IMR-90 (cell line): Measurements from ENCODE around the gene HMGB3. TPM values are rescaled to one million over a fixed set of nuclear protein-coding genes. Genes with fewer than 3 reads are reported as not detected.

ENCODE experiments used
- ATAC-seq: fragments of 200-7000 bp; cut with Tn5 transposase; 2 replicates; pipeline ENCODE4 v1.9.1; 2020; ENCODE audit warnings: low read depth, mild to moderate bottlenecking, moderate library complexity
- BruUV-seq: library from RNA; stranded (reverse); fragments of 400-500 nt; replicated peaks from 2 replicates; lab custom pipeline; 2021; lab: Mats Ljungman, UMichigan
- CTCF ChIA-PET: fragments of 300-600 bp; formaldehyde crosslinking; extraction: SDS; loops from one replicate; lab custom pipeline; 2021; ENCODE audit warnings: antibody characterized with exemption; lab: Yijun Ruan, JAX
- POLR2A ChIA-PET: fragments of 300-600 bp; sonication (Branson Sonifier 250); formaldehyde crosslinking; loops from one replicate; lab custom pipeline; 2022; ENCODE audit warnings: antibody characterized with exemption; ENCODE audit not compliant: unreplicated experiment; lab: Charles Lee
- DNase-seq: peaks from one replicate; pipeline ENCODE4 v3.0.0; 2013
- H2AFZ ChIP-seq: replicated peaks from 2 replicates; pipeline ENCODE3; 2013; ENCODE audit warnings: low read length, mild to moderate bottlenecking; ENCODE audit not compliant: poor library complexity
- H2AK5ac ChIP-seq: 2 replicates; pipeline ENCODE4 v1.6.1; 2013; ENCODE audit warnings: low read depth, low read length, inconsistent platforms
- H2AK9ac ChIP-seq: replicated peaks from 2 replicates; pipeline ENCODE3; 2013; ENCODE audit warnings: mild to moderate bottlenecking, low read depth, low read length, moderate library complexity; ENCODE audit not compliant: poor library complexity
- H2BK120ac ChIP-seq: 2 replicates; pipeline ENCODE4 v1.6.1; 2013; ENCODE audit warnings: low read depth, low read length, inconsistent platforms
- H2BK15ac ChIP-seq: 3 replicates; pipeline ENCODE4 v1.6.1; 2013; ENCODE audit warnings: low read depth, low read length, inconsistent platforms
- H2BK20ac ChIP-seq: 2 replicates; pipeline ENCODE4 v1.6.1; 2013; ENCODE audit warnings: low read depth, mild to moderate bottlenecking, inconsistent platforms, low read length, moderate library complexity
- H2BK5ac ChIP-seq: 2 replicates; pipeline ENCODE4 v1.6.1; 2013; ENCODE audit warnings: mild to moderate bottlenecking, low read depth, low read length, inconsistent platforms; ENCODE audit not compliant: poor library complexity, severe bottlenecking
- H3K14ac ChIP-seq: replicated peaks from 2 replicates; pipeline ENCODE4 v1.6.1; 2013; ENCODE audit warnings: low read depth, low read length, inconsistent platforms
- H3K18ac ChIP-seq: 2 replicates; pipeline ENCODE4 v1.6.1; 2013; ENCODE audit warnings: low read depth, low read length, control low read depth
- H3K23ac ChIP-seq: 2 replicates; pipeline ENCODE4 v1.6.1; 2013; ENCODE audit warnings: low read depth, low read length, inconsistent platforms
- H3K27ac ChIP-seq: 2 replicates; pipeline ENCODE4 v1.5.1; 2013; ENCODE audit warnings: mild to moderate bottlenecking, control low read depth, low read length; ENCODE audit not compliant: insufficient read depth
- H3K27me3 ChIP-seq: 2 replicates; pipeline ENCODE4 v1.6.1; 2013; ENCODE audit warnings: low read length; ENCODE audit not compliant: control insufficient read depth, insufficient read depth
- H3K36me3 ChIP-seq: 2 replicates; pipeline ENCODE4 v1.6.1; 2013; ENCODE audit warnings: low read length, mixed read lengths; ENCODE audit not compliant: control insufficient read depth, insufficient read depth
- H3K4ac ChIP-seq: 2 replicates; pipeline ENCODE4 v1.6.1; 2013; ENCODE audit warnings: low read depth, low read length, inconsistent platforms
- H3K4me1 ChIP-seq: 2 replicates; pipeline ENCODE4 v1.6.1; 2013; ENCODE audit warnings: low read length, mixed read lengths; ENCODE audit not compliant: control insufficient read depth, insufficient read depth
- H3K4me2 ChIP-seq: 2 replicates; pipeline ENCODE4 v1.6.1; 2013; ENCODE audit warnings: low read depth, mild to moderate bottlenecking, control low read depth, low read length, moderate library complexity
- H3K4me3 ChIP-seq: 2 replicates; pipeline ENCODE4 v1.5.1; 2013; ENCODE audit warnings: low read depth, mild to moderate bottlenecking, control low read depth, low read length, moderate library complexity; ENCODE audit not compliant: insufficient read depth
- H3K56ac ChIP-seq: 2 replicates; pipeline ENCODE4 v1.6.1; 2013; ENCODE audit warnings: low read length, inconsistent platforms; ENCODE audit not compliant: insufficient read depth; ENCODE audit errors: extremely low read depth
- H3K79me1 ChIP-seq, 2 experiments: 2 replicates each; pipeline ENCODE4 v1.6.1; 2013; ENCODE audit warnings: low read length in 2 of 2, inconsistent platforms in 1 of 2, low read depth in 1 of 2
- H3K9ac ChIP-seq: 2 replicates; pipeline ENCODE4 v1.6.1; 2013; ENCODE audit warnings: low read depth, low read length, control low read depth
- H3K9me1 ChIP-seq: 2 replicates; pipeline ENCODE4 v1.6.1; 2013; ENCODE audit warnings: low read length, inconsistent platforms; ENCODE audit not compliant: insufficient read depth
- H3K9me3 ChIP-seq: 2 replicates; pipeline ENCODE4 v1.6.1; 2013; ENCODE audit warnings: low read length; ENCODE audit not compliant: control insufficient read depth, insufficient read depth
- H4K20me1 ChIP-seq: 2 replicates; pipeline ENCODE4 v1.6.1; 2013; ENCODE audit warnings: low read length, inconsistent platforms; ENCODE audit not compliant: insufficient read depth
- H4K5ac ChIP-seq: 2 replicates; pipeline ENCODE4 v1.6.1; 2013; ENCODE audit warnings: mild to moderate bottlenecking, low read depth, low read length, control low read depth
- H4K8ac ChIP-seq, 2 experiments: 2 replicates each; pipeline ENCODE4 v1.6.1; 2013; ENCODE audit warnings: low read depth in 2 of 2, low read length in 2 of 2, control low read depth in 1 of 2, inconsistent platforms in 1 of 2
- H4K91ac ChIP-seq: 2 replicates; pipeline ENCODE4 v1.6.1; 2013; ENCODE audit warnings: low read depth, low read length, inconsistent platforms; ENCODE audit not compliant: insufficient read depth
- BHLHE40 ChIP-seq: fragments of 150-350 bp; IDR thresholded peaks from 2 replicates; pipeline ENCODE4 v1.6.1; 2016; ENCODE audit warnings: mild to moderate bottlenecking, low read depth, low read length
- CTCF ChIP-seq: conservative IDR thresholded peaks from 2 replicates; pipeline ENCODE4 v1.5.1; 2012; ENCODE audit warnings: mild to moderate bottlenecking, low read depth, low read length, improper control_type of control experiment
- FOS ChIP-seq: fragments of 150-350 bp; IDR thresholded peaks from 2 replicates; pipeline ENCODE4 v1.6.1; 2016; ENCODE audit warnings: low read depth, low read length
- MAFK ChIP-seq: IDR thresholded peaks from 2 replicates; pipeline ENCODE4 v1.6.1; 2012; ENCODE audit warnings: low read depth, low read length, improper control_type of control experiment
- RAD21 ChIP-seq: IDR thresholded peaks from 2 replicates; pipeline ENCODE4 v1.6.1; 2012; ENCODE audit warnings: low read length, improper control_type of control experiment
- RFX5 ChIP-seq: IDR thresholded peaks from 2 replicates; pipeline ENCODE4 v1.8.0; 2012; ENCODE audit warnings: low read depth, mild to moderate bottlenecking, low read length, moderate library complexity
- SMC3 ChIP-seq: fragments of 150-350 bp; IDR thresholded peaks from 2 replicates; pipeline ENCODE4 v1.6.1; 2016; ENCODE audit warnings: low read depth, mild to moderate bottlenecking, antibody characterized with exemption, low read length, moderate library complexity
- USF2 ChIP-seq: fragments of 150-350 bp; IDR thresholded peaks from 2 replicates; pipeline ENCODE4 v1.6.1; 2017; ENCODE audit warnings: mild to moderate bottlenecking, antibody characterized with exemption, low read length, low read depth
- WGBS, 2 experiments: methylation state at CpG; one replicate each; pipeline versions ENCODE4 v1.1.5 to v1.1.7; 2013; ENCODE audit warnings: missing lambda C conversion rate in 2 of 2; ENCODE audit not compliant: insufficient read length in 1 of 2; ENCODE audit errors: extremely low coverage in 2 of 2; 5-methylcytosine and 5-hydroxymethylcytosine counted together
- dilution Hi-C: fragments of 300-500 bp; cut with HindIII; formaldehyde crosslinking; loops from one replicate; pipeline ENCODE4 v1.14.3; 2018; ENCODE audit warnings: low sequenced_read_pairs; ENCODE audit not compliant: unreplicated experiment
- in situ Hi-C: fragments of 300-500 bp; cut with MboI; formaldehyde crosslinking; loops from 3 replicates; pipeline ENCODE4 v1.14.3; 2019; ENCODE audit warnings: low sequenced_read_pairs, inconsistent platforms, mixed read lengths
- intact Hi-C: fragments of 100-400 bp; cut with micrococcal nuclease; formaldehyde crosslinking; loops from 2 replicates; pipeline ENCODE4 v1.10.0; 2022
- polyA plus RNA-seq, 3 experiments: library from polyadenylated mRNA; depleted of rRNA; stranded (reverse); fragments of >200 nt; gene quantifications; 2 replicates each; pipeline ENCODE4 v1.2.3, GENCODE V29; 2012; ENCODE audit warnings: low replicate concordance in 1 of 3
- total RNA-seq: library from RNA; depleted of rRNA; stranded (reverse); fragments of >200 nt; gene quantifications from 2 replicates; pipeline ENCODE4 v1.2.3, GENCODE V29; 2012

The HMGB3 gene
- total and polyA plus RNA-seq, 2 of the 4 experiments (the other 2 are of a cell fraction), result 14.7 to 21.3 TPM

- Histone ChIP-seq H2AFZ (no peak overlapping the region), H3K27me3 (no peaks in the 10 kb centered on the region), H3K23ac (no peak overlapping the region), H2BK15ac (no peak overlapping the region), H4K8ac (no peak overlapping the region), H3K4ac (no peak overlapping the region), H3K79me1 (peaks cover 0 to 2% of the 10 kb centered on the region in 2 experiments; a peak in 1 of 4 replicates), H3K14ac (no peak overlapping the region), H3K4me3 (no peak overlapping the region), H3K9ac (no peak overlapping the region), H3K4me1 (no peaks in the 10 kb centered on the region), H2BK20ac (no peak overlapping the region), H3K9me1 (no peaks in the 10 kb centered on the region), H2BK5ac (no peak overlapping the region), H3K27ac (no peak overlapping the region), H4K5ac (no peak overlapping the region), H2BK120ac (no peak overlapping the region), H3K9me3 (0 out of 2 replicates have a peak, but pooled peaks cover 2% of the 10 kb centered on the region), H3K56ac (no peak overlapping the region), H3K36me3 (no peaks in the 10 kb centered on the region), H2AK9ac (no peak overlapping the region), H3K18ac (no peak overlapping the region), H4K20me1 (no peaks in the 10 kb centered on the region), H3K4me2 (no peak overlapping the region), H4K91ac (no peak overlapping the region), H2AK5ac (no peak overlapping the region)
- no TSS peak for BruUV-seq
- in situ Hi-C loops, result loop anchor here (10.0 kb wide), 2 partner anchors 85 to 205 kb away; partner anchors contain the start of gene CD99L2
- dilution Hi-C loops, result no loop called here
- POLR2A ChIA-PET, result no interaction called here
- intact Hi-C loops, result loop anchor here (10.0 kb wide), 1 partner anchor 1045 kb away; the partner anchor contains the start of gene EOLA2
- ATAC-seq (no peak), DNase-seq (no peak)
- CTCF ChIA-PET, result no interaction called here
- WGBS, 2 experiments, result 50% methylated on average over 1 of the region's 5 CpGs; no CpG with 5 or more reads in 1 of the 2 experiments
- TF ChIP-seq RFX5, result no peak
- no peak for TF ChIP-seq FOS
- no peak for TF ChIP-seq MAFK
- no peak for TF ChIP-seq SMC3
- no peak for TF ChIP-seq USF2
- TF ChIP-seq BHLHE40, result no peak
- TF ChIP-seq CTCF, result no peak
- no peak for TF ChIP-seq RAD21
These were observed 2.9 kb upstream of the HMGB3 start for GRCh38 chrX:150980186-150980585.
